CD14-positive monocyte (primary cell): ENCODE data around the gene NRG3. TPM values are rescaled to one million over a fixed set of nuclear protein-coding genes. Genes with fewer than 3 reads are reported as not detected.

Experiments used
- DNase-seq, 3 donors: peaks; one replicate each; pipeline ENCODE4 v3.0.0-alpha.2; 2011 to 2022
- H2AFZ ChIP-seq: 2 replicates; pipeline ENCODE4 v1.6.0; 2012; ENCODE audit warnings: mild to moderate bottlenecking, low read depth, low read length, inconsistent platforms; ENCODE audit not compliant: insufficient read depth, poor library complexity, severe bottlenecking
- H3K27ac ChIP-seq, 2 donors: 1 replicate in 1 of 2; 2 replicates in 1 of 2; pipeline ENCODE4 v1.5.1; 2012 to 2013; ENCODE audit warnings: low read length in 2 of 2, control low read depth in 1 of 2, inconsistent platforms in 1 of 2, low read depth in 1 of 2, mild to moderate bottlenecking in 1 of 2
- H3K27me3 ChIP-seq, 2 donors: one replicate each; pipeline versions ENCODE4 v1.6.0 to v1.6.1; 2011 to 2013; ENCODE audit warnings: low read length in 2 of 2; ENCODE audit not compliant: control insufficient read depth in 2 of 2, insufficient read depth in 2 of 2
- H3K36me3 ChIP-seq, 2 donors: replicated peaks in 1 of 2; 1 replicate in 1 of 2; 2 replicates in 1 of 2; pipeline versions ENCODE4 v1.5.1 to v1.6.1; 2012 to 2013; ENCODE audit warnings: low read length in 2 of 2, control low read depth in 1 of 2, inconsistent platforms in 1 of 2, mild to moderate bottlenecking in 1 of 2; ENCODE audit not compliant: insufficient read depth in 2 of 2, control insufficient read depth in 1 of 2
- H3K4me1 ChIP-seq, 2 donors: 1 replicate in 1 of 2; 2 replicates in 1 of 2; pipeline versions ENCODE4 v1.5.1 to v1.6.1; 2012 to 2013; ENCODE audit warnings: low read length in 2 of 2, control low read depth in 1 of 2, inconsistent platforms in 1 of 2, mild to moderate bottlenecking in 1 of 2, moderate library complexity in 1 of 2; ENCODE audit not compliant: insufficient read depth in 2 of 2, control insufficient read depth in 1 of 2
- H3K4me2 ChIP-seq: replicated peaks from 2 replicates; pipeline ENCODE3; 2012; ENCODE audit warnings: low read length, moderate library complexity, mild to moderate bottlenecking; ENCODE audit not compliant: poor library complexity, severe bottlenecking; ENCODE audit errors: extremely low read depth
- H3K4me3 ChIP-seq, 3 experiments: fragments of 200-600 bp in 1 of 3; sonication (generic) in 1 of 3; replicated peaks in 1 of 3; 1 replicate in 2 of 3; 2 replicates in 1 of 3; pipeline ENCODE4 v1.5.1; 2011 to 2013; ENCODE audit warnings: low read length in 3 of 3, mild to moderate bottlenecking in 3 of 3, control low read depth in 2 of 3, low read depth in 2 of 3, inconsistent platforms in 1 of 3, moderate library complexity in 1 of 3
- H3K79me2 ChIP-seq: 2 replicates; pipeline ENCODE4 v1.6.0; 2012; ENCODE audit warnings: mild to moderate bottlenecking, control low read depth, inconsistent platforms, low read length, moderate library complexity; ENCODE audit not compliant: insufficient read depth
- H3K9ac ChIP-seq: 2 replicates; pipeline ENCODE4 v1.6.0; 2017; ENCODE audit warnings: low read length, mild to moderate bottlenecking; ENCODE audit not compliant: insufficient read depth, poor library complexity, severe bottlenecking
- H3K9me3 ChIP-seq, 2 donors: replicated peaks in 1 of 2; 1 replicate in 1 of 2; 2 replicates in 1 of 2; pipeline versions ENCODE4 v1.5.1 to v1.6.1; 2012 to 2013; ENCODE audit warnings: low read length in 2 of 2, control low read depth in 1 of 2; ENCODE audit not compliant: control insufficient read depth in 1 of 2, insufficient read depth in 1 of 2
- H4K20me1 ChIP-seq: 2 replicates; pipeline ENCODE4 v1.6.0; 2012; ENCODE audit warnings: mild to moderate bottlenecking, low read length, control low read depth, moderate library complexity; ENCODE audit not compliant: insufficient read depth
- H3K27ac Mint-ChIP-seq, 7 donors: one replicate each; pipeline ENCODE4 v1.8.0; 2020; ENCODE audit warnings: mild to moderate bottlenecking in 7 of 7, mixed read lengths in 7 of 7, moderate library complexity in 6 of 7, inconsistent platforms in 2 of 7
- H3K27me3 Mint-ChIP-seq, 3 donors: one replicate each; pipeline ENCODE4 v1.8.0; 2021 to 2022; ENCODE audit warnings: low read depth in 3 of 3, mild to moderate bottlenecking in 3 of 3, mixed read lengths in 3 of 3, moderate library complexity in 3 of 3, inconsistent platforms in 1 of 3
- H3K36me3 Mint-ChIP-seq, 2 donors: one replicate each; pipeline ENCODE4 v1.8.0; 2020; ENCODE audit warnings: mixed read lengths in 2 of 2, inconsistent platforms in 1 of 2, mild to moderate bottlenecking in 1 of 2
- H3K4me1 Mint-ChIP-seq: one replicate; pipeline ENCODE4 v1.8.0; 2020; ENCODE audit warnings: mild to moderate bottlenecking, mixed read lengths
- H3K4me3 Mint-ChIP-seq, 2 donors: one replicate each; pipeline ENCODE4 v1.8.0; 2020; ENCODE audit warnings: mild to moderate bottlenecking in 2 of 2, mixed read lengths in 2 of 2, moderate library complexity in 1 of 2
- H3K9me3 Mint-ChIP-seq, 7 donors: one replicate each; pipeline ENCODE4 v1.8.0; 2020 to 2022; ENCODE audit warnings: mixed read lengths in 7 of 7, mild to moderate bottlenecking in 6 of 7, moderate library complexity in 6 of 7, inconsistent platforms in 2 of 7
- WGBS: methylation state at CpG from one replicate; pipeline ENCODE4 v1.1.5; 2013; ENCODE audit warnings: missing lambda C conversion rate; ENCODE audit not compliant: insufficient coverage; 5-methylcytosine and 5-hydroxymethylcytosine counted together
- intact Hi-C, 2 donors: fragments of 100-400 bp; cut with micrococcal nuclease; formaldehyde crosslinking; loops; one replicate each; pipeline versions ENCODE4 v1.15.0 to v1.15.1; 2023
- polyA plus RNA-seq, 3 donors: library from polyadenylated mRNA; depleted of rRNA in 1 of 3; unstranded in 2 of 3; stranded (reverse) in 1 of 3; fragments of 300-500 nt in 2 of 3; fragments of >200 nt in 1 of 3; fragmentation: Illumina TruSeq in 2 of 3; gene quantifications; 1 replicate in 2 of 3; 2 replicates in 1 of 3; pipeline ENCODE4 v1.2.3, GENCODE V29; 2012 to 2021
- TF ChIP-seq, protein P1 (sequence below): fragments of 200-600 bp; IDR thresholded peaks from one replicate; pipeline ENCODE4 v1.8.0; 2022; ENCODE audit warnings: antibody characterized with exemption, mild to moderate bottlenecking

NRG3 gene
- polyA plus RNA-seq, 3 donors = not detected

DNA sequence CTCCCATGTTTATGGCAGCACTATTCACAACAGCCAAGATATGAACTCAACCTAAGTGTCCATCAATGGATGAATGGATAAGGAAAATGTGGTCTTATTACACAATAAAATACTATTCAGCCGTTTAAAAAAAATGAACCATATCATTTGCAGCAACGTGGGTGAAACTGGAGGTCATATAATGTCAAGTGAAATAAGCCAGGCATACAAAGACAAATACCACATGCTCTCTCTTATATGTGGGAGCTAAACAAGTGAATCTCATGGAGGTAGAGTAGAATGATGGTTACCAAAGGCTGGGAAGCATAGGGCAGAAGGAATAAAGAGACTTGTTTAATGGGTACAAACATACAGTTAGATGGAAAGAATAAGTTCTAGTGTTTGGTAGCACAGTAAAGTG is 699.1 kb downstream of the NRG3 start:
- Mint-ChIP-seq H3K4me3 (no peak overlapping the region), H3K27ac (no peak overlapping the region), H3K4me1 (no peaks in the 10 kb centered on the region), H3K27me3 (no peaks in the 10 kb centered on the region), H3K36me3 (no peaks in the 10 kb centered on the region), H3K9me3 (no peaks in the 10 kb centered on the region)
- Histone ChIP-seq H3K4me2 (no peak overlapping the region), H3K27me3 (no peaks in the 10 kb centered on the region), H3K79me2 (no peaks in the 10 kb centered on the region), H3K4me3 (no peak overlapping the region), H3K9ac (no peak overlapping the region), H3K36me3 (no peaks in the 10 kb centered on the region), H3K27ac (no peak overlapping the region), H3K9me3 (no peaks in the 10 kb centered on the region), H2AFZ (no peak overlapping the region), H3K4me1 (no peaks in the 10 kb centered on the region), H4K20me1 (no peaks in the 10 kb centered on the region)
- intact Hi-C loops = no loop called here
- WGBS = no CpG with 5 or more reads among the region's 2 CpGs
- TF ChIP-seq, protein P1, sequence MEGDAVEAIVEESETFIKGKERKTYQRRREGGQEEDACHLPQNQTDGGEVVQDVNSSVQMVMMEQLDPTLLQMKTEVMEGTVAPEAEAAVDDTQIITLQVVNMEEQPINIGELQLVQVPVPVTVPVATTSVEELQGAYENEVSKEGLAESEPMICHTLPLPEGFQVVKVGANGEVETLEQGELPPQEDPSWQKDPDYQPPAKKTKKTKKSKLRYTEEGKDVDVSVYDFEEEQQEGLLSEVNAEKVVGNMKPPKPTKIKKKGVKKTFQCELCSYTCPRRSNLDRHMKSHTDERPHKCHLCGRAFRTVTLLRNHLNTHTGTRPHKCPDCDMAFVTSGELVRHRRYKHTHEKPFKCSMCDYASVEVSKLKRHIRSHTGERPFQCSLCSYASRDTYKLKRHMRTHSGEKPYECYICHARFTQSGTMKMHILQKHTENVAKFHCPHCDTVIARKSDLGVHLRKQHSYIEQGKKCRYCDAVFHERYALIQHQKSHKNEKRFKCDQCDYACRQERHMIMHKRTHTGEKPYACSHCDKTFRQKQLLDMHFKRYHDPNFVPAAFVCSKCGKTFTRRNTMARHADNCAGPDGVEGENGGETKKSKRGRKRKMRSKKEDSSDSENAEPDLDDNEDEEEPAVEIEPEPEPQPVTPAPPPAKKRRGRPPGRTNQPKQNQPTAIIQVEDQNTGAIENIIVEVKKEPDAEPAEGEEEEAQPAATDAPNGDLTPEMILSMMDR = no peak
- DNase-seq = no peak

DNA sequence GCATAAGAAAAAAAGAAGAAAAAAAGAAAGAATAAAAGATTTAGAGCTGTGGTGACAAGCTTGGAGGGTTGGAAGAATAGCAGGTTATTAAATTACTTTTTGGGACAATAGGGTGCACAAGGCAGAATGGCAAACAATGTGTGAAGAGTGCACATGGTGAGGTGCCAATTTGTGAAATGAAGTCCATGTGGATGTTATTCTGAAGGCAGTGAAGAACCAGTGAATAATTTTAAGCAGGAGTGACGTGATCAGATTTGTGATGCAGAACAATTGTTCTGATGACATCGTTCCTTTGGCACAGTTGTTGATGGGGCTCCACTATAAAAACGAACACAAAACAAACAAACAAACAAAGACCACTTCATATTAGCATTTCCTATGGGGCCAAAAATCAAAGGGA is 700.3 kb downstream of the NRG3 start:
- intact Hi-C loops = no loop called here
- Histone ChIP-seq H3K79me2 (no peaks in the 10 kb centered on the region), H3K9ac (no peak overlapping the region), H3K4me3 (no peak overlapping the region), H3K9me3 (no peaks in the 10 kb centered on the region), H3K4me1 (no peaks in the 10 kb centered on the region), H3K4me2 (no peak overlapping the region), H3K36me3 (no peaks in the 10 kb centered on the region), H4K20me1 (no peaks in the 10 kb centered on the region), H3K27ac (no peak overlapping the region), H2AFZ (no peak overlapping the region), H3K27me3 (no peaks in the 10 kb centered on the region)
- TF ChIP-seq, protein P1 = no peak
- DNase-seq = no peak
- Mint-ChIP-seq H3K27me3 (no peaks in the 10 kb centered on the region), H3K4me3 (no peak overlapping the region), H3K9me3 (no peaks in the 10 kb centered on the region), H3K4me1 (no peaks in the 10 kb centered on the region), H3K36me3 (no peaks in the 10 kb centered on the region), H3K27ac (no peak overlapping the region)
- WGBS = no CpG with 5 or more reads among the region's 3 CpGs
